ENCODE results near the gene CTNNA2.

CTNNA2 gene

GRCh38 chr2:80248146-80248545 lies 735.3 kb downstream of the CTNNA2 start:
- in situ Hi-C loops (cut with MboI; ENCODE audit: low sequenced_read_pairs) = no loop called here

GRCh38 chr2:80252294-80252986 lies 739.6 kb downstream of the CTNNA2 start:
- in situ Hi-C loops (cut with MboI; ENCODE audit: low sequenced_read_pairs) = no loop called here

- in situ Hi-C loops (cut with MboI; ENCODE audit: low sequenced_read_pairs) = no loop called here
Observed at GRCh38 chr2:80255918-80256781, 743.3 kb downstream of the CTNNA2 start.

GRCh38 chr2:80256782-80257167 lies 743.9 kb downstream of the CTNNA2 start:
- in situ Hi-C loops (cut with MboI; ENCODE audit: low sequenced_read_pairs) = no loop called here

GRCh38 chr2:80257450-80257849 lies 744.6 kb downstream of the CTNNA2 start:
- in situ Hi-C loops (cut with MboI; ENCODE audit: low sequenced_read_pairs) = no loop called here

GRCh38 chr2:80258341-80258740 lies 745.5 kb downstream of the CTNNA2 start:
- in situ Hi-C loops (cut with MboI; ENCODE audit: low sequenced_read_pairs) = no loop called here

GRCh38 chr2:80258793-80259192 lies 745.9 kb downstream of the CTNNA2 start:
- in situ Hi-C loops (cut with MboI; ENCODE audit: low sequenced_read_pairs) = no loop called here

GRCh38 chr2:80259292-80259691 lies 746.4 kb downstream of the CTNNA2 start:
- in situ Hi-C loops (cut with MboI; ENCODE audit: low sequenced_read_pairs) = no loop called here

- in situ Hi-C loops (cut with MboI; ENCODE audit: low sequenced_read_pairs) = no loop called here
Observed at GRCh38 chr2:80266231-80266630, 753.4 kb downstream of the CTNNA2 start.

- in situ Hi-C loops (cut with MboI; ENCODE audit: low sequenced_read_pairs) = no loop called here
Observed at GRCh38 chr2:80269806-80270205, 757.0 kb downstream of the CTNNA2 start.

- in situ Hi-C loops (cut with MboI; ENCODE audit: low sequenced_read_pairs) = no loop called here
Observed at GRCh38 chr2:80280598-80280997, 767.7 kb downstream of the CTNNA2 start.

GRCh38 chr2:80281049-80281448 lies 768.2 kb downstream of the CTNNA2 start:
- in situ Hi-C loops (cut with MboI; ENCODE audit: low sequenced_read_pairs) = no loop called here

GRCh38 chr2:80288576-80288975 lies 775.7 kb downstream of the CTNNA2 start:
- in situ Hi-C loops (cut with MboI; ENCODE audit: low sequenced_read_pairs) = no loop called here

- in situ Hi-C loops (cut with MboI; ENCODE audit: low sequenced_read_pairs) = no loop called here
Observed at GRCh38 chr2:80291656-80292055, 778.8 kb downstream of the CTNNA2 start.

GRCh38 chr2:80292474-80292873 lies 779.6 kb downstream of the CTNNA2 start:
- in situ Hi-C loops (cut with MboI; ENCODE audit: low sequenced_read_pairs) = no loop called here

- in situ Hi-C loops (cut with MboI; ENCODE audit: low sequenced_read_pairs) = no loop called here
Observed at GRCh38 chr2:80293039-80293438, 780.2 kb downstream of the CTNNA2 start.

GRCh38 chr2:80298954-80299353 lies 786.1 kb downstream of the CTNNA2 start:
- in situ Hi-C loops (cut with MboI; ENCODE audit: low sequenced_read_pairs) = no loop called here

GRCh38 chr2:80299661-80300060 lies 786.8 kb downstream of the CTNNA2 start:
- in situ Hi-C loops (cut with MboI; ENCODE audit: low sequenced_read_pairs) = no loop called here

- in situ Hi-C loops (cut with MboI; ENCODE audit: low sequenced_read_pairs) = no loop called here
Observed at GRCh38 chr2:80300346-80300745, 787.5 kb downstream of the CTNNA2 start.

- in situ Hi-C loops (cut with MboI; ENCODE audit: low sequenced_read_pairs) = no loop called here
Observed at GRCh38 chr2:80300954-80301353, 788.1 kb downstream of the CTNNA2 start.

- in situ Hi-C loops (cut with MboI; ENCODE audit: low sequenced_read_pairs) = no loop called here
Observed at GRCh38 chr2:80302001-80302313, 789.1 kb downstream of the CTNNA2 start.

- in situ Hi-C loops (cut with MboI; ENCODE audit: low sequenced_read_pairs) = no loop called here
Observed at GRCh38 chr2:80302314-80303005, 789.6 kb downstream of the CTNNA2 start.

Data from HL-60/S4 treated with retinoic acid at 250 ng/mL for 4 days and 3 days (cell line).